Colonic mucosa (tissue), 4 donors: ENCODE results near the gene PTGDR2. TPM values are rescaled to one million over a fixed set of nuclear protein-coding genes. Genes with fewer than 3 reads are reported as not detected.
A peak's percentile ranks its signal among the peaks of the same experiment; 100 is the strongest.

Experiments
- DNase-seq: peaks from one replicate; pipeline ENCODE4 v3.0.0-alpha.2; 2020
- H3K27ac ChIP-seq: fragments of 200-600 bp; one replicate; pipeline ENCODE4 v1.8.0; 2021
- H3K27me3 ChIP-seq: fragments of 200-600 bp; one replicate; pipeline ENCODE4 v1.8.0; 2021
- H3K36me3 ChIP-seq: fragments of 200-600 bp; one replicate; pipeline ENCODE4 v1.8.0; 2021
- H3K4me1 ChIP-seq: fragments of 200-600 bp; one replicate; pipeline ENCODE4 v1.8.0; 2021; ENCODE audit warnings: mild to moderate bottlenecking
- H3K4me3 ChIP-seq: fragments of 200-600 bp; one replicate; pipeline ENCODE4 v1.8.0; 2021
- H3K9ac ChIP-seq, 2 donors: one replicate each; pipeline ENCODE4 v1.7.0; 2013; ENCODE audit warnings: control low read depth in 2 of 2, low read depth in 2 of 2, low read length in 2 of 2
- H3K9me3 ChIP-seq: fragments of 200-600 bp; one replicate; pipeline ENCODE4 v1.8.0; 2021
- intact Hi-C: fragments of 100-400 bp; cut with DNase I; formaldehyde crosslinking; loops from one replicate; pipeline ENCODE4 v1.14.1; 2022
- total RNA-seq, 2 donors: library from RNA; stranded (reverse); fragmentation: NEBNext Ultra II Directional in 1 of 2; extraction: Animal tissue kit (Norgen Biotek cat#: 25700) in 1 of 2; gene quantifications; one replicate each; pipeline ENCODE4 v1.2.1, GENCODE V29; 2021
- TF ChIP-seq, protein P1 (sequence below): fragments of 200-600 bp; IDR thresholded peaks from one replicate; pipeline ENCODE4 v1.8.0; 2022; ENCODE audit warnings: antibody characterized with exemption, mild to moderate bottlenecking
- donor health status: healthy.
- donor health status: DM: no; HTN: no; CAD: no.
- donor health status: DM: no; HTN: no; CAD: no.

The PTGDR2 gene
- total RNA-seq, 2 donors from 2014 or later = 3.7 to 4.7 TPM

DNA sequence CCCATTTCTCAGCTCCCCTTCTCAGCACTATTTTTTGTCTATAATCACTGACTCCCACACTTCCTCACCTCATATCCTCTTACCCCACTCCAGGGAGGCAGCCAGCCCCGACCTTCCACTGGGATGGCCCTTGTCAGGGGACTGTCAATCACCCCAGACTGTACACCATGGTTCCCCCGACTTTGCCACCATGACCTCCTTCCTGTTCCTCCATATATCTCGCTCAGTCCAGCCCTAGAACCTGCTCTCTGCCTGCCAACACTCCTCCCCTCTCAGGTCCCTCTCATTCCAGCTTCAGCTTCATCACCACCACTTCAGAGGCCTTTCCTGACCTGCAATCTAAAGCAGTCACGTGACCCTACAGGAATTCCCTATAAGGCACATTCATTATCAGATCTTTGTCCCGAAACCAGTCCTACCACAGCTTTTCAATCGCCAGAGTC lies 34.1 kb upstream of the PTGDR2 start:
- intact Hi-C loops = loop anchor here (5.0 kb wide), 1 partner anchor 58 kb away; no protein-coding TSS in a partner anchor
- Histone ChIP-seq H3K4me1 (no peaks in the 10 kb centered on the region), H3K4me3 (no peak overlapping the region), H3K9ac (no peak overlapping the region), H3K27me3 (no peaks in the 10 kb centered on the region), H3K9me3 (no peaks in the 10 kb centered on the region), H3K27ac (no peak overlapping the region), H3K36me3 (no peaks in the 10 kb centered on the region)
- DNase-seq = no peak
- TF ChIP-seq, protein P1, sequence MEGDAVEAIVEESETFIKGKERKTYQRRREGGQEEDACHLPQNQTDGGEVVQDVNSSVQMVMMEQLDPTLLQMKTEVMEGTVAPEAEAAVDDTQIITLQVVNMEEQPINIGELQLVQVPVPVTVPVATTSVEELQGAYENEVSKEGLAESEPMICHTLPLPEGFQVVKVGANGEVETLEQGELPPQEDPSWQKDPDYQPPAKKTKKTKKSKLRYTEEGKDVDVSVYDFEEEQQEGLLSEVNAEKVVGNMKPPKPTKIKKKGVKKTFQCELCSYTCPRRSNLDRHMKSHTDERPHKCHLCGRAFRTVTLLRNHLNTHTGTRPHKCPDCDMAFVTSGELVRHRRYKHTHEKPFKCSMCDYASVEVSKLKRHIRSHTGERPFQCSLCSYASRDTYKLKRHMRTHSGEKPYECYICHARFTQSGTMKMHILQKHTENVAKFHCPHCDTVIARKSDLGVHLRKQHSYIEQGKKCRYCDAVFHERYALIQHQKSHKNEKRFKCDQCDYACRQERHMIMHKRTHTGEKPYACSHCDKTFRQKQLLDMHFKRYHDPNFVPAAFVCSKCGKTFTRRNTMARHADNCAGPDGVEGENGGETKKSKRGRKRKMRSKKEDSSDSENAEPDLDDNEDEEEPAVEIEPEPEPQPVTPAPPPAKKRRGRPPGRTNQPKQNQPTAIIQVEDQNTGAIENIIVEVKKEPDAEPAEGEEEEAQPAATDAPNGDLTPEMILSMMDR = no peak

- Histone ChIP-seq H3K27ac (no peak overlapping the region), H3K9me3 (no peaks in the 10 kb centered on the region), H3K4me1 (no peaks in the 10 kb centered on the region), H3K9ac (no peak overlapping the region), H3K4me3 (no peak overlapping the region), H3K36me3 (no peaks in the 10 kb centered on the region), H3K27me3 (no peaks in the 10 kb centered on the region)
- TF ChIP-seq, protein P1 = peak; percentile 54
- peak; percentile 64 for DNase-seq
- intact Hi-C loops = no loop called here
These were observed 31.8 kb upstream of the PTGDR2 start for GRCh38 chr11:60887556-60887955.

GRCh38 chr11:60880643-60881282 lies 25.0 kb upstream of the PTGDR2 start:
- DNase-seq = no peak
- Histone ChIP-seq H3K27me3 (no peaks in the 10 kb centered on the region), H3K27ac (no peak overlapping the region), H3K4me1 (no peaks in the 10 kb centered on the region), H3K9me3 (no peaks in the 10 kb centered on the region), H3K4me3 (no peak overlapping the region), H3K9ac (no peak overlapping the region), H3K36me3 (no peaks in the 10 kb centered on the region)
- TF ChIP-seq, protein P1 = no peak
- intact Hi-C loops = no loop called here

DNA sequence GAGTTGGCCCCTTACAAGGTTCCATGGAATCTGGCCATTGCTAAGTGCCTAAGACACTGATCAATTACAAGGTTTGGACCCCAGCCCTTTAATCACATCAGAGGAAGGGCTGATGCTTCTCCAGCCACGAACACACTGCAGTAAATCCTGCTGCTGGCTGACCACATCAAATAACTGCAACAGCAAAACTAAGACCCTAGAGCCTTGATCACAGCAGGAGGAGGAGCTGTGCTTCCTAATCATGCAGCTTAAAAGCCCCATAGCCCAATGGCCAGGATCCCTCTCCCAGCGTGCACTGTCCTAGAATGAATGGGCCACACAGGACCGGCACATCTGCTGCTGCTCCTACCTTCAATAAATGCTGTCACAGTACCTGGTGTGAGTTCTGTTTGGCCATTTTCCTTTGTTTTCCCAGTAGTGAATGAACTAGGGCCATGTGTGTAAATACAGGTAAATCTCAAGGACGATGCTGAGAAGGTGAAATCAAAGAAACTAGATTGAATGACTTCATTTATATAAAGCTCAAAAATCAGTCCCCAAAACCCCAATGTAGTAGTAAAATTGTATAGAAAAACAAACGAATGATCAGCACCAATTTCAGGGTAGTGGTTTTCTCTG lies 24.3 kb upstream of the PTGDR2 start:
- Histone ChIP-seq H3K36me3 (no peaks in the 10 kb centered on the region), H3K27me3 (no peaks in the 10 kb centered on the region), H3K4me3 (no peak overlapping the region), H3K4me1 (no peaks in the 10 kb centered on the region), H3K27ac (no peak overlapping the region), H3K9me3 (no peaks in the 10 kb centered on the region), H3K9ac (no peak overlapping the region)
- intact Hi-C loops = no loop called here
- no peak for DNase-seq
- TF ChIP-seq, protein P1 = no peak

DNA sequence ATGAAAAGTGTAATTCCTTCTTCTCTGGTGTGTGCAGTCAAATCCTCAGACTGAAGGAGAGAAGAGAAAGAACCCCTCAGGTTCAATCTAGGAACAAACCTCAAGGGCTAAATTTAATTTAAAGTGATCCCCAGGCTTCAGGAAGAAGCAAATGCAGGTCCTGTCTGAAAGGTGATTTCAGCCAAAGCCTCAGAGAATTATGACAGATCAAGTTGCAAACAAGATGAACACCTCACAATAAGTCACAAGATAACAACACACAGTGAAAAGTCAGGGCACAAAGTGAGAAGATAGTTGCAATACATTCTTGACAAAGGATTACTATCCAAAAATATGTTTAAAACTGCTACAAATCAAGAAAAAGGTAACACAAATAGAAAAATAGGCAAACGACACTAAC lies 23.4 kb upstream of the PTGDR2 start:
- DNase-seq = no peak
- Histone ChIP-seq H3K27me3 (no peaks in the 10 kb centered on the region), H3K4me1 (no peaks in the 10 kb centered on the region), H3K36me3 (no peaks in the 10 kb centered on the region), H3K9ac (no peak overlapping the region), H3K4me3 (no peak overlapping the region), H3K27ac (no peak overlapping the region), H3K9me3 (no peaks in the 10 kb centered on the region)
- TF ChIP-seq, protein P1 = no peak
- intact Hi-C loops = no loop called here
